Occipital lobe (tissue), 2 donors: Measurements from ENCODE around the gene BTF3L4. TPM values are rescaled to one million over a fixed set of nuclear protein-coding genes. Genes with fewer than 3 reads are reported as not detected.
"Not testable (repeated sequence)": the region's sequence is repeated elsewhere in the genome, so short reads cannot be mapped to it uniquely, and the experiment has no call there.

Source experiments
- DNase-seq: peaks from one replicate; lab custom pipeline; 2025; lab: John Stamatoyannopoulos, UW
- total RNA-seq: library from RNA; depleted of rRNA; stranded (reverse); fragments of >200 nt; gene quantifications from one replicate; pipeline ENCODE4 v1.2.3, GENCODE V29; 2014

BTF3L4 gene
- 178 TPM for total RNA-seq

GRCh38 chr1:52056163-52056936, at the start of gene BTF3L4:
TSS of gene BTF3L4 (plus strand) at chr1:52056295. CDS start at chr1:52059848, 3,553 bp downstream.
- DNase-seq: peak; percentile 95

- DNase-seq: no peak
Observed at GRCh38 chr1:52007215-52008002, 48.7 kb upstream of the BTF3L4 start.

GRCh38 chr1:52008071-52008809, 47.9 kb upstream of the BTF3L4 start:
- no peak for DNase-seq

GRCh38 chr1:52022133-52022532, 34.0 kb upstream of the BTF3L4 start:
- DNase-seq: no peak

GRCh38 chr1:52026278-52026677, 29.8 kb upstream of the BTF3L4 start:
- DNase-seq: no peak

- DNase-seq: no peak
Observed at GRCh38 chr1:52028328-52028727, 27.8 kb upstream of the BTF3L4 start.

GRCh38 chr1:52028839-52029238, 27.3 kb upstream of the BTF3L4 start:
- DNase-seq: not testable (repeated sequence)

GRCh38 chr1:52032124-52032784, 23.8 kb upstream of the BTF3L4 start:
- no peak for DNase-seq

- DNase-seq: peak; percentile 13
Observed at GRCh38 chr1:52032785-52033131, 23.3 kb upstream of the BTF3L4 start.

- DNase-seq: peak; percentile 83
Observed at GRCh38 chr1:52033190-52034049, 22.7 kb upstream of the BTF3L4 start, which contains the start of gene KTI12. TSS of gene KTI12 (minus strand) at chr1:52033810. CDS start at chr1:52033761, 49 bp downstream.

GRCh38 chr1:52034050-52034384, 22.1 kb upstream of the BTF3L4 start:
- no peak for DNase-seq

- DNase-seq: no peak
Observed at GRCh38 chr1:52037402-52037814, 18.7 kb upstream of the BTF3L4 start.

GRCh38 chr1:52037909-52038308, 18.2 kb upstream of the BTF3L4 start:
- DNase-seq: no peak

GRCh38 chr1:52041551-52042185, 14.4 kb upstream of the BTF3L4 start:
- no peak for DNase-seq

- no peak for DNase-seq
Observed at GRCh38 chr1:52045236-52045635, 10.9 kb upstream of the BTF3L4 start.

GRCh38 chr1:52045666-52046195, 10.4 kb upstream of the BTF3L4 start:
- DNase-seq: not testable (repeated sequence)

GRCh38 chr1:52049337-52049736, 6.8 kb upstream of the BTF3L4 start:
- not testable (repeated sequence) for DNase-seq

- DNase-seq: no peak
Observed at GRCh38 chr1:52053862-52054261, 2.2 kb upstream of the BTF3L4 start.

GRCh38 chr1:52054496-52055065, 1.5 kb upstream of the BTF3L4 start:
- no peak for DNase-seq
